Stimulated activated memory B cell treated with anti-CD40 and anti-IgM and Interleukin-4, amounts not matched to agents 10 μg/mL and 1 μg/mL and 100 μg/mL, for 72 hours (primary cell): Measurements from ENCODE around the gene FRMD5.
"Not testable (repeated sequence)": the region's sequence is repeated elsewhere in the genome, so short reads cannot be mapped to it uniquely, and the experiment has no call there.

ENCODE experiments used
- ATAC-seq: fragments of 150-1000 bp; cut with Tn5 transposase; 2 replicates; pipeline ENCODE4 v1.10.0; 2021
- H3K27ac Mint-ChIP-seq: one replicate; pipeline ENCODE4 v1.8.0; 2022; ENCODE audit warnings: mild to moderate bottlenecking, mixed read lengths
- H3K27me3 Mint-ChIP-seq: one replicate; pipeline ENCODE4 v1.8.0; 2022; ENCODE audit warnings: mixed read lengths
- H3K36me3 Mint-ChIP-seq: one replicate; pipeline ENCODE4 v1.8.0; 2022; ENCODE audit warnings: mixed read lengths
- H3K4me1 Mint-ChIP-seq: one replicate; pipeline ENCODE4 v1.8.0; 2022; ENCODE audit warnings: mixed read lengths
- H3K4me3 Mint-ChIP-seq: one replicate; pipeline ENCODE4 v1.8.0; 2022; ENCODE audit warnings: mild to moderate bottlenecking, moderate library complexity, mixed read lengths
- H3K9me3 Mint-ChIP-seq: one replicate; pipeline ENCODE4 v1.8.0; 2022; ENCODE audit warnings: mixed read lengths

Gene FRMD5

GRCh38 chr15:43845421-43845820 lies 349.6 kb downstream of the FRMD5 start:
- H3K27me3 Mint-ChIP-seq = no peaks in the 10 kb centered on the region
- H3K9me3 Mint-ChIP-seq = no peaks in the 10 kb centered on the region
- H3K36me3 Mint-ChIP-seq = peaks cover 36% of the 10 kb centered on the region
- no peak for ATAC-seq
- no peak overlapping the region for H3K4me3 Mint-ChIP-seq
- H3K27ac Mint-ChIP-seq = no peak overlapping the region
- H3K4me1 Mint-ChIP-seq = peaks cover 5% of the 10 kb centered on the region

- Mint-ChIP-seq H3K4me1 (peaks cover 26% of the 10 kb centered on the region), H3K36me3 (peaks cover 25% of the 10 kb centered on the region)
- H3K27me3 Mint-ChIP-seq, ATAC-seq, H3K9me3 Mint-ChIP-seq, H3K4me3 Mint-ChIP-seq, H3K27ac Mint-ChIP-seq: not testable (repeated sequence)
These were observed 362.6 kb downstream of the FRMD5 start for GRCh38 chr15:43832485-43832884.

- not testable (repeated sequence) for ATAC-seq, H3K9me3 Mint-ChIP-seq, H3K27me3 Mint-ChIP-seq, H3K4me3 Mint-ChIP-seq, H3K27ac Mint-ChIP-seq
- Mint-ChIP-seq H3K36me3 (peaks cover 25% of the 10 kb centered on the region), H3K4me1 (peaks cover 35% of the 10 kb centered on the region)
These were observed 363.5 kb downstream of the FRMD5 start for GRCh38 chr15:43831519-43832052.

GRCh38 chr15:43830691-43831275 lies 364.3 kb downstream of the FRMD5 start:
- peaks cover 36% of the 10 kb centered on the region for H3K4me1 Mint-ChIP-seq
- not testable (repeated sequence) for ATAC-seq, H3K4me3 Mint-ChIP-seq, H3K27me3 Mint-ChIP-seq, H3K9me3 Mint-ChIP-seq
- H3K36me3 Mint-ChIP-seq = peaks cover 25% of the 10 kb centered on the region
- H3K27ac Mint-ChIP-seq = peak overlapping the region; percentile 24

GRCh38 chr15:43829951-43830540 lies 365.0 kb downstream of the FRMD5 start:
- not testable (repeated sequence) for H3K9me3 Mint-ChIP-seq, ATAC-seq, H3K27me3 Mint-ChIP-seq
- H3K27ac Mint-ChIP-seq = peak overlapping the region; percentile 24
- peaks cover 21% of the 10 kb centered on the region for H3K36me3 Mint-ChIP-seq
- peak overlapping the region; percentile 54 for H3K4me3 Mint-ChIP-seq
- H3K4me1 Mint-ChIP-seq = peaks cover 36% of the 10 kb centered on the region

- H3K27ac Mint-ChIP-seq = peak overlapping the region; percentile 91
- H3K36me3 Mint-ChIP-seq = peaks cover 17% of the 10 kb centered on the region
- no peaks in the 10 kb centered on the region for H3K9me3 Mint-ChIP-seq
- peak overlapping the region; percentile 90 for H3K4me3 Mint-ChIP-seq
- no peaks in the 10 kb centered on the region for H3K27me3 Mint-ChIP-seq
- no peak for ATAC-seq
- H3K4me1 Mint-ChIP-seq = peaks cover 43% of the 10 kb centered on the region
These were observed 366.9 kb downstream of the FRMD5 start for GRCh38 chr15:43828061-43828657.

GRCh38 chr15:43826508-43827341 lies 368.3 kb downstream of the FRMD5 start, which contains the start of gene WDR76:
TSS of gene WDR76 (plus strand) at chr15:43827002. CDS start at chr15:43827033, 31 bp downstream.
- no peaks in the 10 kb centered on the region for H3K27me3 Mint-ChIP-seq
- ATAC-seq = peak; percentile 90
- H3K36me3 Mint-ChIP-seq = peaks cover 19% of the 10 kb centered on the region
- peaks cover 49% of the 10 kb centered on the region for H3K4me1 Mint-ChIP-seq
- H3K9me3 Mint-ChIP-seq = no peaks in the 10 kb centered on the region
- H3K4me3 Mint-ChIP-seq = peak within 1 kb of the TSS; percentile 90
- peak within 1 kb of the TSS; percentile 91 for H3K27ac Mint-ChIP-seq

- H3K9me3 Mint-ChIP-seq = no peaks in the 10 kb centered on the region
- no peak for ATAC-seq
- peaks cover 24% of the 10 kb centered on the region for H3K36me3 Mint-ChIP-seq
- peak overlapping the region; percentile 91 for H3K27ac Mint-ChIP-seq
- H3K4me1 Mint-ChIP-seq = peaks cover 54% of the 10 kb centered on the region
- no peaks in the 10 kb centered on the region for H3K27me3 Mint-ChIP-seq
- peak overlapping the region; percentile 90 for H3K4me3 Mint-ChIP-seq
These were observed 369.0 kb downstream of the FRMD5 start for GRCh38 chr15:43826029-43826507.

GRCh38 chr15:43825305-43825704 lies 369.8 kb downstream of the FRMD5 start:
- Mint-ChIP-seq H3K4me1 (peaks cover 54% of the 10 kb centered on the region), H3K27ac (peak overlapping the region; percentile 94), H3K36me3 (peaks cover 24% of the 10 kb centered on the region)
- H3K9me3 Mint-ChIP-seq, ATAC-seq, H3K4me3 Mint-ChIP-seq, H3K27me3 Mint-ChIP-seq: not testable (repeated sequence)

- H3K27me3 Mint-ChIP-seq = no peaks in the 10 kb centered on the region
- peak within 1 kb of the TSS; percentile 94 for H3K27ac Mint-ChIP-seq
- H3K4me3 Mint-ChIP-seq = peak within 1 kb of the TSS; percentile 99
- H3K36me3 Mint-ChIP-seq = peaks cover 17% of the 10 kb centered on the region
- H3K9me3 Mint-ChIP-seq = no peaks in the 10 kb centered on the region
- ATAC-seq = peak; percentile 91
- H3K4me1 Mint-ChIP-seq = peaks cover 48% of the 10 kb centered on the region
These were observed 370.5 kb downstream of the FRMD5 start, which contains the start of gene MFAP1 for GRCh38 chr15:43824302-43825246. TSS of gene MFAP1 (minus strand) at chr15:43824690. CDS start at chr15:43824569, 121 bp downstream.

GRCh38 chr15:43821505-43821904 lies 373.6 kb downstream of the FRMD5 start:
- Mint-ChIP-seq H3K9me3 (no peaks in the 10 kb centered on the region), H3K36me3 (peaks cover 7% of the 10 kb centered on the region), H3K27ac (no peak overlapping the region), H3K4me1 (peaks cover 18% of the 10 kb centered on the region), H3K27me3 (no peaks in the 10 kb centered on the region), H3K4me3 (peak overlapping the region; percentile 34)
- no peak for ATAC-seq
